K562 (cell line): ENCODE results near the gene AASDH. TPM values are rescaled to one million over a fixed set of nuclear protein-coding genes. Genes with fewer than 3 reads are reported as not detected.

ENCODE experiments used
- ATAC-seq: fragments of 200-7000 bp; cut with Tn5 transposase; 3 replicates; pipeline ENCODE4 v1.9.1; 2020; ENCODE audit warnings: moderate library complexity
- BruUV-seq: library from RNA; stranded (reverse); fragments of 400-500 nt; replicated peaks from 2 replicates; lab custom pipeline; 2021; lab: Mats Ljungman, UMichigan
- CTCF ChIA-PET: fragments of 300-600 bp; formaldehyde crosslinking; extraction: SDS; loops from one replicate; lab custom pipeline; 2021; ENCODE audit warnings: low intra/inter-chr PET ratio; lab: Yijun Ruan, JAX
- POLR2A ChIA-PET: fragments of 300-600, 350-650 bp; sonication (Branson Sonifier 250); formaldehyde crosslinking; extraction: SDS; loops from one replicate; lab custom pipeline; 2021; ENCODE audit warnings: antibody characterized with exemption, inconsistent platforms; lab: Yijun Ruan, JAX
- DNase-seq, 4 experiments: peaks; one replicate each; pipeline versions ENCODE4 v3.0.0 to v3.0.0-alpha.2; 2011 to 2018; ENCODE audit warnings: low spot score in 3 of 4, mixed read lengths in 3 of 4; ENCODE audit errors: extremely low read depth in 1 of 4
- FAIRE-seq: peaks from 2 replicates; lab custom pipeline; 2011; peaks lifted over from hg19 to GRCh38; lab: Jason Lieb, UNC
- H2AFZ ChIP-seq: 2 replicates; pipeline ENCODE4 v1.6.0; 2011; ENCODE audit warnings: low read depth, low read length, control low read depth, inconsistent platforms
- H3K27ac ChIP-seq: fragments of 200-600 bp; 3 replicates; pipeline ENCODE4 v1.8.0; 2011; ENCODE audit warnings: low read depth, mild to moderate bottlenecking, control low read depth, inconsistent platforms, low read length, moderate library complexity, mixed read lengths; ENCODE audit errors: extremely low read depth
- H3K27me3 ChIP-seq, 2 experiments: fragments of 300-600 bp in 1 of 2; 2 replicates in 1 of 2; 3 replicates in 1 of 2; pipeline versions ENCODE4 v1.6.0 to v1.8.0; 2011; ENCODE audit warnings: inconsistent platforms in 2 of 2, low read length in 2 of 2, mild to moderate bottlenecking in 1 of 2, mixed read lengths in 1 of 2, moderate library complexity in 1 of 2; ENCODE audit not compliant: control insufficient read depth in 2 of 2, insufficient read depth in 2 of 2
- H3K36me3 ChIP-seq: fragments of 300-600 bp; 3 replicates; pipeline ENCODE4 v1.8.0; 2011; ENCODE audit warnings: mild to moderate bottlenecking, low read length, inconsistent platforms; ENCODE audit not compliant: control insufficient read depth, insufficient read depth
- H3K4me1 ChIP-seq, 2 experiments: fragments of 200-600 bp in 1 of 2; replicated peaks in 1 of 2; 2 replicates in 1 of 2; 3 replicates in 1 of 2; pipeline versions ENCODE4 v1.5.1 to v1.8.0; 2011; ENCODE audit warnings: inconsistent platforms in 2 of 2, low read length in 2 of 2, mild to moderate bottlenecking in 1 of 2, mixed read lengths in 1 of 2, moderate library complexity in 1 of 2; ENCODE audit not compliant: control insufficient read depth in 2 of 2, insufficient read depth in 2 of 2
- H3K4me2 ChIP-seq: 2 replicates; pipeline ENCODE4 v1.6.1; 2011; ENCODE audit warnings: low read length, control low read depth, inconsistent platforms, mixed read lengths; ENCODE audit not compliant: insufficient read depth
- H3K4me3 ChIP-seq: fragments of 200-600 bp; sonication (generic), shearing (Covaris generic); 2 replicates; pipeline ENCODE4 v1.5.1; 2016; ENCODE audit warnings: control low read depth, inconsistent platforms
- H3K79me2 ChIP-seq: fragments of 200-600 bp; 3 replicates; pipeline ENCODE4 v1.8.0; 2011; ENCODE audit warnings: low read length, inconsistent platforms; ENCODE audit not compliant: control insufficient read depth, insufficient read depth
- H3K9ac ChIP-seq, 2 experiments: 2 replicates each; pipeline versions ENCODE4 v1.6.0 to v1.6.1; 2011; ENCODE audit warnings: low read depth in 2 of 2, low read length in 2 of 2, control low read depth in 1 of 2, inconsistent platforms in 1 of 2, mild to moderate bottlenecking in 1 of 2, mixed read lengths in 1 of 2; ENCODE audit not compliant: insufficient read depth in 1 of 2
- H3K9me1 ChIP-seq: one replicate; pipeline ENCODE4 v1.6.0; 2011; ENCODE audit warnings: inconsistent platforms, mild to moderate bottlenecking, low read length, moderate library complexity; ENCODE audit not compliant: control insufficient read depth, insufficient read depth
- H3K9me3 ChIP-seq: replicated peaks from 2 replicates; pipeline ENCODE4 v1.5.1; 2011; ENCODE audit warnings: low read depth, low read length, inconsistent platforms; ENCODE audit not compliant: control insufficient read depth, insufficient read depth
- H4K20me1 ChIP-seq: replicated peaks from 2 replicates; pipeline ENCODE4 v1.6.1; 2011; ENCODE audit warnings: low read length, inconsistent platforms, mixed read lengths; ENCODE audit not compliant: control insufficient read depth, insufficient read depth
- ASH1L ChIP-seq: fragments of 450-650 bp; IDR thresholded peaks from 2 replicates; pipeline ENCODE4 v1.6.1; 2018; ENCODE audit warnings: borderline replicate concordance, mild to moderate bottlenecking, low read depth; ENCODE audit not compliant: partially characterized antibody
- ATF7 ChIP-seq: fragments of 450-650 bp; IDR thresholded peaks from 2 replicates; pipeline ENCODE4 v1.7.1; 2014; ENCODE audit warnings: mild to moderate bottlenecking, moderate library complexity
- CBFA2T3 ChIP-seq: fragments of 450-650 bp; IDR thresholded peaks from 2 replicates; pipeline ENCODE4 v1.6.1; 2017
- CHD1 ChIP-seq: fragments of 200-600 bp; sonication (generic); IDR thresholded peaks from one replicate; pipeline ENCODE4 v1.6.1; 2012; ENCODE audit warnings: mild to moderate bottlenecking, moderate library complexity, low read length, inconsistent platforms
- EWSR1 ChIP-seq: fragments of 450-650 bp; IDR thresholded peaks from 2 replicates; pipeline ENCODE4 v1.6.1; 2018; ENCODE audit warnings: borderline replicate concordance, mild to moderate bottlenecking, low read depth, moderate library complexity; ENCODE audit not compliant: partially characterized antibody
- FOXA3 ChIP-seq, 2 experiments: fragments of 450-650 bp in 1 of 2; sonication (generic) in 1 of 2; formaldehyde crosslinking; IDR thresholded peaks in 1 of 2; conservative IDR thresholded peaks in 1 of 2; 2 replicates each; pipeline versions ENCODE4 v1.4.0 to v1.8.0; 2020 to 2022; ENCODE audit warnings: mild to moderate bottlenecking in 2 of 2, missing genetic modification reagents in 1 of 2
- IFI16 ChIP-seq: fragments of 250-450 bp; sonication (Bioruptor Pico); IDR thresholded peaks from 2 replicates; pipeline ENCODE4 v2.1.2; 2022; ENCODE audit warnings: mild to moderate bottlenecking, inconsistent platforms
- NBN ChIP-seq: fragments of 450-650 bp; IDR thresholded peaks from 2 replicates; pipeline ENCODE4 v1.6.1; 2016; ENCODE audit warnings: low read depth, mild to moderate bottlenecking
- NCOR1 ChIP-seq: fragments of 450-650 bp; IDR thresholded peaks from 2 replicates; pipeline ENCODE4 v1.6.1; 2016; ENCODE audit warnings: mild to moderate bottlenecking, moderate library complexity
- RCOR1 ChIP-seq, 2 experiments: IDR thresholded peaks; 2 replicates each; pipeline ENCODE4 v1.6.1; 2012; ENCODE audit warnings: low read depth in 2 of 2, low read length in 2 of 2, borderline replicate concordance in 1 of 2, improper control_type of control experiment in 1 of 2
- YY1 ChIP-seq, 3 experiments: IDR thresholded peaks; 2 replicates each; pipeline ENCODE4 v1.6.1; 2011; ENCODE audit warnings: low read length in 2 of 3, mild to moderate bottlenecking in 2 of 3, moderate library complexity in 2 of 3, borderline replicate concordance in 1 of 3, control low read depth in 1 of 3, low read depth in 1 of 3; ENCODE audit not compliant: insufficient read depth in 3 of 3, insufficient replicate concordance in 2 of 3, control insufficient read depth in 1 of 3, insufficient read length in 1 of 3; ENCODE audit errors: extremely low read depth in 1 of 3
- ZNF518B ChIP-seq: fragments of 250-450 bp; sonication (Bioruptor Pico); IDR thresholded peaks from 2 replicates; pipeline ENCODE4 v1.5.0; 2021; ENCODE audit warnings: mild to moderate bottlenecking, moderate library complexity
- WGBS: fragments of 100-300 bp; shearing (Covaris generic); methylation state at CpG from one replicate; pipeline ENCODE4 v1.1.6; 2016; ENCODE audit warnings: low coverage, mixed read lengths; ENCODE audit not compliant: insufficient coverage; ENCODE audit errors: missing lambda C conversion rate; 5-methylcytosine and 5-hydroxymethylcytosine counted together
- in situ Hi-C: fragments of 300-500 bp; cut with MboI; formaldehyde crosslinking; loops from 4 replicates; pipeline ENCODE4 v1.15.0; 2018; ENCODE audit warnings: inconsistent platforms, mixed read lengths
- intact Hi-C: fragments of 100-400 bp; cut with micrococcal nuclease; formaldehyde crosslinking; loops from 2 replicates; pipeline ENCODE4 v1.14.2; 2022
- polyA plus RNA-seq, 8 experiments: library from polyadenylated mRNA; depleted of rRNA in 4 of 8; stranded (reverse) in 5 of 8; unstranded in 3 of 8; fragments of >200 nt; fragmentation: Nextera tagmentation in 2 of 8; fragmentation: Illumina TruSeq in 1 of 8; extraction: Ambion mirVana in 2 of 8; extraction: Trizol in 1 of 8; gene quantifications; 2 replicates each; pipeline versions ENCODE4 v1.2.1 to v1.2.3, GENCODE V29; 2011 to 2014; ENCODE audit warnings: inconsistent platforms in 1 of 8, missing spikeins in 1 of 8
- total RNA-seq, 7 experiments: library from RNA; depleted of rRNA in 6 of 7; stranded (reverse); fragments of >200 nt in 6 of 7; fragmentation: Illumina TruSeq in 2 of 7; extraction: Trizol in 2 of 7; gene quantifications; 2 replicates each; pipeline versions ENCODE4 v1.2.1 to v1.2.3, GENCODE V29; 2011 to 2021; ENCODE audit warnings: low replicate concordance in 1 of 7
- TF ChIP-seq, protein P1 (sequence below): fragments of 450-650 bp; IDR thresholded peaks from 2 replicates; pipeline ENCODE4 v1.6.1; 2017; ENCODE audit warnings: antibody characterized with exemption, mild to moderate bottlenecking

The AASDH gene
- total and polyA plus RNA-seq, 9 of the 15 experiments (the other 6 are each of a cell fraction or from before 2014, with no cell fraction given): 8.6 to 29.7 (median 13.7) TPM

DNA sequence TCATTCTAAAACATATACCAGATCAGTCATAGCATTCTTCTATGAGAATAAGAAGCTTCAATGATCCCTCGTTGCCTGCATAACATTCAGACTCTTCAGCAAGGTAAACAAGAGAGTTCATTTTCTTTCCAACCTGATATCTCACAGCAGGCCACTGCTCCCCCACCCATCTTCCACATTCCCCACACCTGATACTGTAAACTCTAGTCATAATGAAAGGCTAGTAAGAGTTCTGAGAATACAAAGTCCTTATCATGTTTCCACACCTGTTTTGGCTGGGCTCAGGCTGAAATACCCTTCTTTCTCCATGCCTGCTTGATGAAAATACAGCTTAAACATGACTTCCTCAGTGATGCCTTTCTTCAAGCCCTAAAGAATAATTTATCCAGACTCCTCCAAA, 2.3 kb upstream of the AASDH start:
- ChIA-PET CTCF (no interaction called here), POLR2A (interaction anchor here (0.9 to 1.3 kb wide), 4 partner anchors 21 to 46 kb away, joined by 3 to 4 read pairs (median 4); partner anchors contain the start of genes PAICS and PPAT)
- DNase-seq (peak; percentile 70 to 85 (median 76)), ATAC-seq (peak; percentile 61), FAIRE-seq (peak; percentile 85)
- Histone ChIP-seq H3K9ac (peak overlapping the region in 1 of 2 experiments; percentile 92; a peak in 2 of 4 replicates), H3K79me2 (peaks cover 56% of the 10 kb centered on the region), H3K4me3 (peak overlapping the region; percentile 61; the same call in 1 of the 2 replicates), H3K27me3 (no peaks in the 10 kb centered on the region), H2AFZ (no peak overlapping the region), H3K27ac (peak overlapping the region; percentile 89), H3K9me1 (no peaks in the 10 kb centered on the region), H3K4me1 (peaks cover 3 to 17% of the 10 kb centered on the region in 2 experiments; a peak in 2 of 5 replicates), H3K36me3 (peaks cover 26% of the 10 kb centered on the region), H4K20me1 (no peaks in the 10 kb centered on the region), H3K9me3 (no peaks in the 10 kb centered on the region), H3K4me2 (peak overlapping the region; percentile 87)
- intact Hi-C loops: loop anchor here (2.0 to 10.0 kb wide), 4 partner anchors 45 to 445 kb away; partner anchors contain the start of genes CEP135, PPAT and SRP72
- WGBS: 0% methylated on average over 1 of the region's 1 CpG
- in situ Hi-C loops: no loop called here
- BruUV-seq: no TSS peak
- TF ChIP-seq YY1 (IDR thresholded peaks at IDR 0.05; ENCODE audit: borderline replicate concordance in 1 of 3, control insufficient read depth in 1 of 3, extremely low read depth in 1 of 3, insufficient read depth in 3 of 3, insufficient read length in 1 of 3, insufficient replicate concordance in 2 of 3, low read depth in 1 of 3, low read length in 2 of 3): peak in 1 of 3 experiments; percentile 55
- no peak for TF ChIP-seq ASH1L
- TF ChIP-seq ZNF518B (CRISPR knock-in tag): no peak
- peak; percentile 43; the same call in 1 of the 2 replicates for TF ChIP-seq NBN
- TF ChIP-seq EWSR1: no peak
- 0 out of 2 replicates have a peak, but pooled peaks have one; percentile 37 for TF ChIP-seq ATF7
- peak; percentile 95 for TF ChIP-seq CBFA2T3
- TF ChIP-seq NCOR1: peak; percentile 91
- TF ChIP-seq RCOR1 (IDR thresholded peaks at IDR 0.05; ENCODE audit: borderline replicate concordance in 1 of 2, low read depth in 2 of 2, low read length in 2 of 2): 0 out of 4 replicates have a peak, but pooled peaks of 1 of the 2 experiments have one; percentile 26
- TF ChIP-seq, protein P1, sequence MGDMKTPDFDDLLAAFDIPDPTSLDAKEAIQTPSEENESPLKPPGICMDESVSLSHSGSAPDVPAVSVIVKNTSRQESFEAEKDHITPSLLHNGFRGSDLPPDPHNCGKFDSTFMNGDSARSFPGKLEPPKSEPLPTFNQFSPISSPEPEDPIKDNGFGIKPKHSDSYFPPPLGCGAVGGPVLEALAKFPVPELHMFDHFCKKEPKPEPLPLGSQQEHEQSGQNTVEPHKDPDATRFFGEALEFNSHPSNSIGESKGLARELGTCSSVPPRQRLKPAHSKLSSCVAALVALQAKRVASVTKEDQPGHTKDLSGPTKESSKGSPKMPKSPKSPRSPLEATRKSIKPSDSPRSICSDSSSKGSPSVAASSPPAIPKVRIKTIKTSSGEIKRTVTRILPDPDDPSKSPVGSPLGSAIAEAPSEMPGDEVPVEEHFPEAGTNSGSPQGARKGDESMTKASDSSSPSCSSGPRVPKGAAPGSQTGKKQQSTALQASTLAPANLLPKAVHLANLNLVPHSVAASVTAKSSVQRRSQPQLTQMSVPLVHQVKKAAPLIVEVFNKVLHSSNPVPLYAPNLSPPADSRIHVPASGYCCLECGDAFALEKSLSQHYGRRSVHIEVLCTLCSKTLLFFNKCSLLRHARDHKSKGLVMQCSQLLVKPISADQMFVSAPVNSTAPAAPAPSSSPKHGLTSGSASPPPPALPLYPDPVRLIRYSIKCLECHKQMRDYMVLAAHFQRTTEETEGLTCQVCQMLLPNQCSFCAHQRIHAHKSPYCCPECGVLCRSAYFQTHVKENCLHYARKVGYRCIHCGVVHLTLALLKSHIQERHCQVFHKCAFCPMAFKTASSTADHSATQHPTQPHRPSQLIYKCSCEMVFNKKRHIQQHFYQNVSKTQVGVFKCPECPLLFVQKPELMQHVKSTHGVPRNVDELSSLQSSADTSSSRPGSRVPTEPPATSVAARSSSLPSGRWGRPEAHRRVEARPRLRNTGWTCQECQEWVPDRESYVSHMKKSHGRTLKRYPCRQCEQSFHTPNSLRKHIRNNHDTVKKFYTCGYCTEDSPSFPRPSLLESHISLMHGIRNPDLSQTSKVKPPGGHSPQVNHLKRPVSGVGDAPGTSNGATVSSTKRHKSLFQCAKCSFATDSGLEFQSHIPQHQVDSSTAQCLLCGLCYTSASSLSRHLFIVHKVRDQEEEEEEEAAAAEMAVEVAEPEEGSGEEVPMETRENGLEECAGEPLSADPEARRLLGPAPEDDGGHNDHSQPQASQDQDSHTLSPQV: 0 out of 2 replicates have a peak, but pooled peaks have one; percentile 25
- no peak for TF ChIP-seq IFI16 (CRISPR knock-in tag)
- peak in 1 of 2 experiments; percentile 26; a peak in 1 of 4 replicates for TF ChIP-seq FOXA3 (CRISPR knock-in tag; conservative IDR thresholded peaks at IDR 0.05 in 1 of 2, IDR thresholded peaks at IDR 0.05 in 1 of 2)
- no peak for TF ChIP-seq CHD1
